ENCODE data around the gene RMND1.
"Not testable (repeated sequence)": the region's sequence is repeated elsewhere in the genome, so short reads cannot be mapped to it uniquely, and the experiment has no call there.

Gene RMND1

GRCh38 chr6:151451950-151452749 is at the start of gene RMND1:
TSS of gene RMND1 (minus strand) at chr6:151452126. CDS start at chr6:151445811, 6,315 bp downstream.
- peak; percentile 97 for DNase-seq

- no peak for DNase-seq
These were observed 47.6 kb upstream of the RMND1 start for GRCh38 chr6:151499551-151499950.

- no peak for DNase-seq
These were observed 46.4 kb upstream of the RMND1 start for GRCh38 chr6:151498327-151498726.

- no peak for DNase-seq
These were observed 46.0 kb upstream of the RMND1 start for GRCh38 chr6:151497905-151498304.

- no peak for DNase-seq
These were observed 43.5 kb upstream of the RMND1 start for GRCh38 chr6:151495380-151495779.

GRCh38 chr6:151494936-151495320 is 43.0 kb upstream of the RMND1 start:
- no peak for DNase-seq

GRCh38 chr6:151494235-151494935 is 42.5 kb upstream of the RMND1 start:
- no peak for DNase-seq

- no peak for DNase-seq
These were observed 41.9 kb upstream of the RMND1 start, which contains the start of gene CCDC170 for GRCh38 chr6:151493804-151494234. TSS of gene CCDC170 (plus strand) at chr6:151494017. CDS start at chr6:151494129, 112 bp downstream.

- no peak for DNase-seq
These were observed 41.4 kb upstream of the RMND1 start for GRCh38 chr6:151493161-151493803.

- no peak for DNase-seq
These were observed 39.1 kb upstream of the RMND1 start for GRCh38 chr6:151490996-151491395.

- no peak for DNase-seq
These were observed 36.3 kb upstream of the RMND1 start for GRCh38 chr6:151488226-151488625.

- DNase-seq: no peak
These were observed 32.1 kb upstream of the RMND1 start for GRCh38 chr6:151483994-151484393.

- DNase-seq: no peak
These were observed 30.4 kb upstream of the RMND1 start for GRCh38 chr6:151482290-151482689.

GRCh38 chr6:151481786-151482185 is 29.9 kb upstream of the RMND1 start:
- no peak for DNase-seq

GRCh38 chr6:151478670-151479069 is 26.7 kb upstream of the RMND1 start:
- DNase-seq: no peak

- no peak for DNase-seq
These were observed 25.8 kb upstream of the RMND1 start for GRCh38 chr6:151477726-151478125.

- no peak for DNase-seq
These were observed 24.0 kb upstream of the RMND1 start for GRCh38 chr6:151475653-151476523.

- DNase-seq: no peak
These were observed 12.8 kb upstream of the RMND1 start for GRCh38 chr6:151464702-151465101.

- no peak for DNase-seq
These were observed 9.7 kb upstream of the RMND1 start for GRCh38 chr6:151461673-151462072.

- DNase-seq: not testable (repeated sequence)
These were observed 3.9 kb upstream of the RMND1 start for GRCh38 chr6:151455751-151456398.

GRCh38 chr6:151452750-151453427 is 963 bp upstream of the RMND1 start:
- no peak for DNase-seq

Data from activated T-cell treated with anti-CD3 and anti-CD28 coated beads, Interleukin-2, amount 50 U/mL, for 1 hour (primary cell).